ENCODE results near the gene ZBTB22. TPM values are rescaled to one million over a fixed set of nuclear protein-coding genes. Genes with fewer than 3 reads are reported as not detected.

The ZBTB22 gene
- total and polyA plus RNA-seq, 2 donors (not counting 1 experiment from before 2014, with no cell fraction given): 25.9 to 39.7 TPM

- Mint-ChIP-seq H3K4me3 (peak overlapping the region; percentile 94), H3K27me3 (no peaks in the 10 kb centered on the region), H3K27ac (peak overlapping the region; percentile 99), H3K9me3 (ENCODE audit: insufficient read depth) (no peaks in the 10 kb centered on the region), H3K4me1 (peaks cover 67% of the 10 kb centered on the region)
- Histone ChIP-seq H3K4me3 (ENCODE audit: control extremely low read depth in 1 of 5, extremely low read depth in 1 of 5, insufficient read depth in 1 of 5, low read depth in 2 of 5, low read length in 4 of 5) (peak overlapping the region; percentile 81 to 95 (median 86)), H3K79me2 (ENCODE audit: control insufficient read depth, insufficient read depth, low read length) (peaks cover 71% of the 10 kb centered on the region), H3K27ac (ENCODE audit: low read length in 2 of 2) (peak overlapping the region; percentile 89 to 94), H3K4me2 (replicated peaks; ENCODE audit: low read depth, low read length, poor library complexity, severe bottlenecking) (peak overlapping the region; percentile 90), H3K36me3 (replicated peaks in 1 of 2; ENCODE audit: control extremely low read depth in 1 of 2, control insufficient read depth in 1 of 2, extremely low read depth in 1 of 2, insufficient read depth in 2 of 2, low read length in 1 of 2) (peaks cover 14 to 51% of the 10 kb centered on the region in 2 experiments), H3K4me1 (ENCODE audit: control insufficient read depth in 2 of 2, insufficient read depth in 2 of 2, low read length in 2 of 2) (peaks cover 48 to 58% of the 10 kb centered on the region in 2 donors), H3K27me3 (replicated peaks in 1 of 4; ENCODE audit: control extremely low read depth in 1 of 4, control insufficient read depth in 3 of 4, insufficient read depth in 4 of 4, low read length in 3 of 4) (no peaks in the 10 kb centered on the region), H3K9me3 (ENCODE audit: control extremely low read depth in 1 of 3, control insufficient read depth in 2 of 3, insufficient read depth in 1 of 3, low read length in 2 of 3) (no peaks in the 10 kb centered on the region), H4K20me1 (ENCODE audit: control insufficient read depth, insufficient read depth, low read length, poor library complexity, severe bottlenecking) (peaks cover 20% of the 10 kb centered on the region), H3K9ac (ENCODE audit: low read length) (peak overlapping the region; percentile 93), H2AFZ (ENCODE audit: insufficient read depth, low read depth, low read length, poor library complexity, severe bottlenecking) (peak overlapping the region; percentile 99)
- WGBS (ENCODE audit: insufficient coverage): 11% methylated on average over 12 of the region's 22 CpGs
- DNase-seq (no peak), ATAC-seq (ENCODE audit: low read depth) (no peak)
- intact Hi-C loops (cut with micrococcal nuclease): loop anchor here (1.0 to 5.0 kb wide), 4 partner anchors 17 to 310 kb away; partner anchors contain the start of genes BAK1, KIFC1, PFDN6 and WDR46
- POLR2A ChIA-PET: interaction anchor here (0.5 to 2.2 kb wide), 14 partner anchors 12 to 301 kb away, joined by 3 to 36 read pairs (median 6); partner anchors contain the start of genes PFDN6, PHF1, RGL2 and WDR46
- CTCF ChIA-PET: interaction anchor here (1.1 to 1.8 kb wide), 11 partner anchors 8 to 153 kb away, joined by 3 to 15 read pairs (median 4); partner anchors contain the start of genes PFDN6, WDR46 and ZBTB22
- no peak for TF ChIP-seq CTCF (IDR thresholded peaks at IDR 0.05)
- no peak for TF ChIP-seq EZH2 (IDR thresholded peaks at IDR 0.05; ENCODE audit: borderline replicate concordance, insufficient read depth, low read depth, low read length, poor library complexity, severe bottlenecking)
Measured at GRCh38 chr6:33272275-33273128, 45.0 kb downstream of the ZBTB22 start.
